IPS-NIHi7 (cell line): Measurements from ENCODE around the gene YBX1.
A peak's percentile ranks its signal among the peaks of the same experiment; 100 is the strongest.
"Not testable (repeated sequence)": the region's sequence is repeated elsewhere in the genome, so short reads cannot be mapped to it uniquely, and the experiment has no call there.

ENCODE experiments used
- DNase-seq: peaks from one replicate; pipeline ENCODE4 v3.0.0; 2012; ENCODE audit warnings: mixed read lengths; ENCODE audit errors: extremely low spot score

Gene YBX1

DNA sequence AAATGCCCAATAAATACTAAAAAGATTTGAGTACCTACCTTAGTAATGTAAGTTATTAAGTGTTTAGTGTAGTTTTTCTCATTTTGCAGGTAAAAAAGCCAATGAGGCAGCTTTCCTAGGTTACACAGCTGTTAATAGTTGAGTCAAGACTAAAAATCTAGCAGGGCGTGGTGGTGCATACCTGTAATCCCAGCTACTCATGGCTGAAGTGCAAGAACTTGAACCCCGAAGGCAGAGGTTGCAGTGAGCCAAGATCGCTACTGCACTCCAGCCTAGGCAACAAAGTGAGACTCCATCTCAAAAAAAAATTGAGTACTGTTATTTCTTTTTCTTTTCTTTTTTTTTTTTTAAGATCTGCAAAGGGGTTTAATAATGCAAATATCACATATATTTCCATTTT lies 7.7 kb downstream of the YBX1 start:
- DNase-seq = no peak

DNA sequence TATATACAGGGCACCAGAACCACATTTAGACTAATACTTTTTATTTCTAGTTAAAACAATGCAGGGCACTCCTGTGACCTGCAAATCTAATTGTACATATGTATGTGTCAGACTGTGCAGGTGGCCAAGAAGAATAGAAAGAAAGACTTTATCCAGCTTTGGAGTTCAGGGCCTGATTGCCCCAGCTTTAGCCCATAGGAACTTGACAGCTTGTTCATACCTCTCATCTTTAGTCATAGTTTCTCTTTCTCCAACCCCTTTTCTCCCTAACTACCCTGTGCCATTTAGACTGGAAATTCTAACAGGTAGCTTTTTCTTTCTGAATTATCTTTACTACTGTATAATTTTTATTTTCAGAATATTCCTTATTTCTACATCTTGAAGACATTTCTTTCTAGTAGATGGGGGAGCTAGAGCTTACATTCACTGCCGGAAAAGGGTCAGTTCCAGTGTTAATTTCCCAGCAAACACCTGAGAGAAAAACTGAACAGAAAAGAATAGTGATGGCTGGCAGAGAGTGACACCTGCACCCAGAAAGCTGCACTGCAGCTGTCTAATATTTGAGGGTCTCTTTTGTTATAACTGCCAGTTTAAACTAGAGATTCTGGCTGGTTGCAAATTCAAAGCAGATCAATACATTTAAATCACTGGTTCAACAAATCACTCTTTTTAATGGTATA lies 8.4 kb downstream of the YBX1 start:
- DNase-seq = no peak

DNA sequence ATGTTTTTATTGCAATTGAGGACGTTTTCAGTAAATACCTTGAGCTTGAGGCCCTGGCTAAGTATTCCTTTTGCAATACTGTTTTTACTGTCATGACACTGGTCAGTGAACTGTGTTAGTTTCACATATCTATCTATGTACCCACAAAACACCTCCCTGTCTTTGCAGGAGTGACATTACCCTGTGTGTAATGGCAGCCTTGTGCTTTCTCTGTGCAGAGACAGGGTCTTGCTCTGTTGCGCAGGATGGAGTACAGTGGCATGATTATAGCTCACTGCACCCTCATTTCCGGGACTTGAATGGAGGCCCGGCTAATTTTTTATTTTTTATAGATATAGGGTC lies 8.9 kb downstream of the YBX1 start:
- DNase-seq = no peak

DNA sequence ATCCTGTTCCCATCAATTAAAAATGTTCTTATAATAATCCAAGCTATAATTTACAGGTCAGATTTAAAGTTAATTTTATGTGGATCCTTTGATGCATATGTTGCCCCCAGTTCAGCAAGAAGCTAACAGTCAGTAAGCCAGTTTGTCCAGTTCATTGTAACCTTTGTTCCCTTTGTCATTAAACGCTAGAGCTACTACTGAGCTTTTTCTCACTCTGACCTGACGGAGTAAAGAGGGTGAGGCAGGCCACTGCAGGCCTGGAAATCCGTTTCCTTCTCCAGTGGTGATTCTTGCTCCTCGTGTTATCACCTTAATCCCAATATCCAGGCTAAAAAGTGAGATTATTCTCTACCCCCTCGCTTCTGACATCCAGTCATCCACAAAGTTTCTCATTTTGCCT lies 10.2 kb downstream of the YBX1 start:
- no peak for DNase-seq

DNA sequence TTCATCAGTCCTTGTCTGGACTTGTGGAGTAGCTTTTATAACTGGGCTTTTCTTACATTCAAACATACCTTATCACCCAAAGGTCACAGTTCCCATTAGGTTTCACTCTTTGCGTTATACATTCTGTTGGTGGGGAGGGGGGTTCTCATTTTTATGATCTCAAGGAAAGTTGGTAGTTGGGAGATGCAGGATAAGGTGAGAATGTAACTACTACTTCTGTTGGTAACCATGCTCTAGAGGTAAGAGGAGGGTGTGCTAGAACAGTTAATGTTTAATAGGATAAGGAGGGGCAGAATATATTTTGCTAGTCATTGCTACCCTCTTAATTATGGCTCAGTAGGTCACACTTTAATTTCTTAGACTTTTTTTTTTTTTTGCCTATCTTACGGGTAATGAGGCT lies 10.7 kb downstream of the YBX1 start:
- DNase-seq = no peak

DNA sequence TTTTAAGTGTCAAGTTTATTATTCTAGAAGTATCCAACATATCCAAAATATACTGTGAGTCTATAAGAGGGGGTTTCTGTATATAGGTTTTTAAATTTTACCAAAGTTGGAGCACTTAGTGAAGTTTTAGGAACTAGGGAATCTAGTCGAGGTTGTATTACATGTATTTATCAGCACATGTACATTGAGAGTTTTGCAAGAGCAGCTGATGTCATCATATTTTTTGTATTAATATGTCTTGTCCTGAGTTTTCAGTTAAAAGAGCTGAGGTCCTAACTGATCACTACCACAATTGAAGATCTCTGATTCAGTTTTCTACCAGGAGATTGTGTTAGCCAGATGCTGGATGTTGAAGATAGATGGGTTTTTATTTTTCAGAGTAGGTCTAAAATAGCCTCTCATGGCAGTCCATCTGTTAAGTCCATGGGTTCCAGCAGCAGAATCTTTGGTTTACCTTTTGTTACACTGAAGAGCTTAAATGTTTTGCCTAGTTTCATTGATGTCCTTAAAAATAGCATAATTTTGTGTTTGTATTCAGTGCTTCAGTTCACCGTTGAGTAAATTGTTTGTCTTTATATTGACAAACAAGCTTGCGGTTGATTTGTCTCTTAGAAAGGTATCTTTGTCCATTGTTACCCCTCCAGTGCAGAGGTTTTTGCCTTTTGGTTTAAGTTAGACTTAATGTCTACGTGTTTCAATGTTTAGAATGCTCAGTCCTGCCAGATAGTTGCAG lies 16.0 kb downstream of the YBX1 start:
- DNase-seq = no peak

DNA sequence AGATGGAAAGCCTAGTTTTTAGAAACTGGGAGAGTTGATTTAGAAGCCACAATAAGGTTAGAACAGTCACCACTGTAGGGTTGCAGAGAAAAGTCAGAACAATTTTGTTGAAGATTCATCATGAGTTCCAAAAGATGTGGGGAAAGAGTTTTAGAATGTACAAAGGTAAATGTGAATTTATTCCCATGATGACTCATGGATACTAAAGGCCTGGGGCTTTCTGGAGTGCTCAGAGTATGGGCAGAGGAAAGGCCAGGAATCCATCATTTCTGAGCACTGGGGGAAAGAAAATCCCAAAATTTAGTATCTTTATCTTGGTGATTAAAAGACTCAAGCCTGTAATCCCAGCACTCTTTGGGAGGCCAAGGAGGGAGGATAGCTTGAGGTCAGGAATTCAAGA lies 17.8 kb downstream of the YBX1 start:
- no peak for DNase-seq

DNA sequence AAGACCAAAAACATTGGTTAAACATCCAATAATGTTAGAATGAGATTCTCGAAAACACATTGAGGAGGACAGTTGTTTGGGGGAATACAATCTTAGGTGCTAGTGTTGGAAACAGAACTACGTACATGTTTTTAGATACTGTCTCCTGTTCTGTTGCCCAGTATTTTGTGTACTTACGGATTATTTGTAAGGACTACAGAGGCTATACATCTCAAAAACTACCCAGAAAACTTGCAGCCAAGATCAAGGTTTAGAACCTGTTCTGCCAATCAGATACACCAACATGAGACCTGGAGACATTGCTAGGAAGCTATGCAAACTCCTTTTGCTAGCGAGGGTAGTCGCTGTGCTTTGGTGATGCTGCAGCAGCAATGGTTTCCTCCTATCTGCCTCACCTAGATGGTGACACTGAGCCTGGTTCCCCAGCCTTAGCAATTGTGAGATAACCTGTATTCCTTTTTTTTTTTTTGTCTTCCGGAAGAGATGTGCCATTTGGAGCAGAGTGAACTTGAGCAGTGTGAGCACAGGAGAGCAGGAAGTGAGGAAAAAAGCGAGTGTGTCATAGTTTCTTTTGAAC lies 21.8 kb downstream of the YBX1 start:
- DNase-seq = no peak

DNA sequence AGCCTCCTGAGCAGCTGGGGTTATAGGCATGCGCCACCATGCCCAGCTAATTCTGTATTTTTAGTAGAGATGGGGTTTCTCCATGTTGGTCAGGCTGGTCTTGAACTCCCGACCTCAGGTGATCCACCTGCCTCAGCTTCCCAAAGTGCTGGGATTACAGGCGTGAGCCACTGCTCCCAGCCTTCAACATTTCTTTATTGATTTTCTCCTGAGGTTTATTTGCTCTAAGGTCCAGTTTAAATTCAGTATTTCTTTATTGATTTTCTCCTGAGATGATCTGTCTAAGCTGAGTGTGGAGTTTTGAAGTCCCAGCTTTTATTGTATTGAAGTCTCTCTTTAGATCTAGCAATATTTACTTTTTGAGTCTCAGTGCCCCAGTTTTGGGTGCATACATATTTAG lies 30.6 kb downstream of the YBX1 start:
- not testable (repeated sequence) for DNase-seq

DNA sequence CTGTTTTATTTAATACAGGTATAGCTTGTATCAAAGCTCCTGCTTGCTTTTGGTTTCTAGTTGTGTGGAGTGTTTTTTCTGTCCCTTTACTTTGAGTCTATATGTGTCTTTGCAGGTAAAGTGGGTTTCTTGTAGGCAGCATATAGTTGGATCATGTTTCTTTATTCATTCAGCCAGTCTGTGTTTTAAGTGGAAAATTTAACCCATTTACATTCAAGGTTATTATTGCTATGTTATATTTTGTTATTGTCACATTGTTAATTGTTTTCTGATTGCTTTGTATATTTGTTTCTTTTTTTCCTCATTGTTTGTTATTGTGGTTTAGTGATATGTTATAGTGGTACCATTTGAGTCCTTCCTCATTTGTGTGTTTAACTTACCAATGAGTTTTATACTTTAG lies 31.1 kb downstream of the YBX1 start:
- DNase-seq = no peak

DNA sequence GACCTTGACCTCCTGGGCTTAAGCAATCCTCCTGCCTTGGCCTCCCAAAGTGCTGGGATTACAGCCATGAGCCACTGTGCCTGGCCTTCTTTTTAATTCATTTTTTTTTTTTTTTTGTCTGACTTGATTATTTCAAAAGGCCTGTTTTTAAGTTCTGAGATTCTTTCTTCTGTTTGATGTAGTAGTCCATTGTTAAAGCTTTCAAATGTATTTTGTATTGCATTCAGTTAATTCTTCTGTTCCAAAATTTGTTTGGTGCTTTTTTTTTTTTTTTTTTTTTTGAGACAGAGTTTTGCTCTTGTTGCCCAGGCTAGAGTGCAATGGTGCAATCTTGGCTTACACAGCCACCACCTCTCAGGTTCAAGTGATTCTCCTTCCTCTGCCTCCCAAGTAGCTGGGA lies 32.2 kb downstream of the YBX1 start:
- DNase-seq = not testable (repeated sequence)

DNA sequence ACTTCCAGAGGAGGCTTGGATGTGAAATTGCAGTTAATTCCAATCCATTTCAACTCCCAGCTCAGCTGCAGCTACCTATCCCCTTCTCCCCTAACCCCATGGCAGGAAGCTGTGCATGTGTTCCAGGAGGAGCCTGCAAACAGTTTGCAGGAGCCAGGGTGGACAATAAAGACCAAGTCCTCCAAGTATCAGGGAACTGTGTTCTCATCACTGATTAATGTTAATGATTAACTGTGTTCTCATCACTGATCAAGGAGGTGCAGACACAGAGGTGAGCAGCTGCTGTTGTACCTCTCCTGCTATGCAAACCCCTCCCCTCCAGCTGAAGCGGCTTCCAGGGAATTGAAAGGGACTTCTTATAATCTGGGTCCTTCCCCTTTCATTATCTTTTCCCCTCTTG lies 38.6 kb downstream of the YBX1 start:
- no peak for DNase-seq

DNA sequence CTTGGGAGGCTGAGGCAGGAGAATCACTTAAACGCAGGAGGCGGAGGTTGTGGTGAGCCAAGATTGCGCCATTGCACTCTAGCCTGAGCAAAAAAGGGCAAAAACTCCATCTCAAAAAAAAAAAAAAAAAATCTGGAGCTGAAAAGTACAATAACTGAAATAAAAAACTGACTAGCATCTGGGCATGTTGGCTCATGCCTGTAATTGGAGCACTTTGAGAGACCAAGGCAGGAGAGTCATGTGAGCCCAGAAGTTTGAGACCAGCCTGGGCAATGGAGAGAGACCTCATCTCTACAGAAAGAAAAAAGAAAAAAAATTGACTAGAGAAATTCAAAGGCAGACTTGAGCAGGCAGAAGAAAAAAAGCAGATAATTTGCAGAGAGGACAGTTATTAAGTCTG lies 39.7 kb downstream of the YBX1 start:
- no peak for DNase-seq

DNA sequence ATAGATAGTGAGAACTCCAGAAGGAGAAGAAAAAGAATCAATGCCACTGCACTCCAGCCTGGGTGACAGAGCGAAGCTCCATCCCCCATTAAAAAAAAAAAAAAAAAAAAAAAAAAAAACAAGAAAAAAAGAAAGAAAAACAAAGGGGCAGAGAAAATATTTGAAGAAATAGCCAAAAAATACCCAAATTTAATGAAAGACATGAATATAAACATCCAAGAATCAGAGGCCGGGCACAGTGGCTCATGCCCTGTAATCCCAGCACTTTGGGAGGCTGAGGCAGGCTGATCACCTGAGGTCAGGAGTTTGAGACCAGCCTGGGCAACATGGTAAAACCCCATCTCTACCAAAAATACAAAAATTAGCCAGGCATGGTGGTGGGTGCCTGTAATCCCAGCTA lies 40.2 kb downstream of the YBX1 start:
- not testable (repeated sequence) for DNase-seq

DNA sequence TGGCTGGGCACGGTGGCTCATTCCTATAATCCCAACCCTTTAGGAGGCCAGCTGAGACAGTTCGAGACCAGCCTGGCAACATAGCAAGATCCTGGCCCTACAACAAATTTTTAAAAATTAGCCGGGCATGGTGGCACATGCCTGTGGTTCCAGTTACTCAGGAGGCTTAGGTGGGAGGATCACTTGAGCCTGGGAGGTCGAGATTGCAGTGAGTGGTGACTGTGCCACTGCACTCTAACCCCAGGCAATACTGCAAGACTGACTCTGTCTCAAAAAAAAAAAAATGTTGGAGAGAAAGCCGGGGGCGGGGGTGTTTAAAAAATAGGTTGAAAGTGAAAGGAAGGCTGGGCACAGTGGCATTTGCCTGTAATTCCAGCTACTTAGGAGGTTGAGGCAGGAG lies 41.3 kb downstream of the YBX1 start:
- DNase-seq = no peak

DNA sequence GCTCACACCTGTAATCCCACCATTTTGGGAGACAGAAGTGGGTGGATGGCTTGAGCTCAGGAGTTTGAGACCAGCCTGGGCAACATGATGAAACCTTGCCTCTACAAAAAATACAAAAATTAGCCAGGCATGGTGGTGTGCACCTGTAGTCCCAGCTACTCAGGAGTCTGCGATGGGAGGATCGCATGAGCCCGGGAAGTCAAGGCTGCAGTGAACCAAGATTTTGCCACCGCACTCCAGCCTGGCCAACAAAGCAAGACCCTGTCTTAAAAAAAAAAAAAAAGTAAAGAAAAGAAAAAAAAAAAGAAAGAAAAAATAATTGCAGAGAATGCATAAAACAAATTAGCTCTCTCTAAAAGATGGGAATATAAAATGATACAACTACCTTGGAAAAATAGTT lies 43.6 kb downstream of the YBX1 start:
- not testable (repeated sequence) for DNase-seq

DNA sequence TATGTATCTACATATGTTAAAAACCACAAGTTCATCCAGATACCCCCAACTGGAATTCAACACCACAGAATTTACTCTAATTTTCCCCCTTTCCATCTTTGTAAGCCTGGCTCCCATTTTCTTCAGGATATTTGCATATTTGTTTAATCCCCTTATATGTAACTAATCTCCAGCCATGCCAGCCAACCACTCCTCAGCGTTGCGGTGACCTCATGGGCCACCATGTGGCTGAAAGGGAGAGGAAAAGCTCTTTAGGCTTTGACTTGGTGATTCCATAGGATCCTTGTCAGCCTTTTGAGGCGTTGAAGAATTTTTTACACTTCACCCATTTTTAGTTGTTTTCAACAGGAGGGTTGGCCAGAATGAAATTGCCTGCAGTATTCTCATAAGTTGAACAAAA lies 47.8 kb downstream of the YBX1 start:
- peak; percentile 51 for DNase-seq

DNA sequence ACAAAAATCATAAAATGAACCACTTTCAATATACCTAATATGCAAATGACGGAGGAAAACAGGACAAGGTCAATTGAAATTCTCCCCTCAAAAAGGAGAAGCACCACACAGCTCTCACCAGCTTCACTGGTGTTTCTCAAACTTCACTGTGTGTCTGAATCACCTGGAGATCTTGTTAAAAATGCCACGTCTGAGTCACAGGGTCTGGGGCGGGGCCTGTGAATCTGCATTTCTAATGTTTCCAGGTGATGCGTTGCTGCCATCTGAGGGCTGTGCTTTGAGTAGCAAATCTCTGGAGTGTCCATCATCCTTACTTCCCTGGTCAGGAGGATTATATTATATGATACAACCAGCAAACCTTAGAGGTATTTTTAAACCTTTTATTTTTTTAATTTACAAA lies 48.8 kb downstream of the YBX1 start:
- no peak for DNase-seq

DNA sequence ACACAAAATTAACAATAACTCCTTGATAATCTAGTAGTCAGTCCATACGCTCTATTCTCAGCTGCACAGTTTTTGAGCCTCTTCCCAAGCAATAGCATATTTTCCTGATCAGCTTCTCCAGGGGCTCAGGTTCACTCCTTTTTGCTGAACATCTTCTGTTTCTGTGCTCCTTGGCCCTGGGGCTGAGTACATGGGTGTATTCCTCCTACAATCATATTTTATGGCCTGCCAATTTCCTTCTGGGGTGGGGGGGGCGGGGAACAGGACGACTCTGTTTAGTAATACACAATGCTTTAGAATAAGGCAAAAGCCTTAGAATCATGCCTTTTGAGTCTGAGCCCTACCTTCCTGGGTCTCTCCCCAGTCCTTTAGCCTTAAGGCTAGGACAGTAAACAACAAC lies 49.4 kb downstream of the YBX1 start:
- no peak for DNase-seq

DNA sequence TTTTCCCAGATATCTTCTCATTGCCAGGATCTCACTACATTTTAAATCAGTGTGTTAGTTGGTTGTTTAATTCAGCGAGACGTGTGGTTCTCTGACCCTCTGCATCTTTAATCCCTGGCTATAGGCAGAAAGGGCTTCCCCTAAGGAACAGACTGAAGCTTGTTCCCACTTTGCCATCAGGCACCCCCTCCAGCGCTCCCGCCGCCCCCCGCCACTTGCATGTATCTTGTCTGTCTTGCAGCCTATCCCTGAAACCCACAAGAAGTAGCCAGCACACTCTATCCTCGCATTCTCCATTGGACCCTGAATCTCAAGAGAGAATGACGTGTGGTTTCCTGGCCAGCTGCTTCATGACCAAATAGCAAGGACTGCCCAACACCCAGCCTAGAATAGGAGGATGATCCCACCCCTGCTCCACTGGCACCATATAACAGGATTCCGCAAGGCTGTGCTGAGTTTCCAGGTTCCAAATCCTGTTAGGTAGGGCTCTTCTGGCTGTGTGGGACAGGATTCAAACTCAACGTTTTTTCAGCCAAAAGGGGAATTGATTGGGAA lies 50.0 kb downstream of the YBX1 start:
- DNase-seq = no peak

DNA sequence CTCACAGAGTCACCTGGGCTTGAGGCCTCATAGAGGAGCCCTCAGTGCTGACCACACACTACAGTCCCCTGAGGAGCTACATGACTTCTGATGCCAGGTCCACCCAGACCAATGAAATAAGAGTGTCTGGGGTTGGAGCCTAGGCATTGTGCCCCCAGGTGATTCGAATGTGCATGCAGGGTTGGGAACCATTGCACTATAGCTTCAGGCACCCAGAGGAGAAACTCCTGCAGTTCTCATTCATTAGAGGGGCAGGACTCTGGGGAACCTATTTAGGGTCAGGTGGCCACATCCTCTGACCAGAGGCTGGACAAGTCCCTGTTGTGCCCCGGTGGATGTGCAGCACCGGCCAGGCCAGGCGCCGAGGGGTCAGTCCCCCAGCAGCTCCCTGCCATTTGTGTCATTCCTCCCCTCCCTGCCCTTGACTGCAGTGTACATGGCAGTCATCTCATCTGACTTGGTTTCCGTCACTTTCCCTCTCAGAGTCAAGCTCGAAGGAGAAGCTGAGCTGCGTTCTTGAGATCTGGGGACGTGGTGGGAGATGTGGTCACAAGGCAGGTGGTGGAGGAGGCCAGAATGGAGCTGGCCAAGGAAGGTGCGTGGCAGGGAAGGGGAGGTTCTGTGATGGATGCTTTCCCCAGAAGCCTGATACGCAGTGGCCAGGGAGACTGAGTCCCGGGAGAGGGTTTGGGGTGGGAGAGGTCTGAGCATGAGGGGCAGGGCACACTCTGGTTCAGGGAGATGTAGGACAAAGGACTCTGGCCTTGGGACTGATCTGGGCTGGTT lies 51.4 kb downstream of the YBX1 start:
- no peak for DNase-seq
